HAP-1 (cell line): ENCODE results near the gene RGL4.
"Not testable (repeated sequence)": the region's sequence is repeated elsewhere in the genome, so short reads cannot be mapped to it uniquely, and the experiment has no call there.

ENCODE experiments used
- DNase-seq, 2 experiments: peaks; one replicate each; pipeline ENCODE4 v3.0.0-alpha.2; 2016 to 2020; ENCODE audit warnings: low spot score in 2 of 2
- H3K27me3 ChIP-seq: fragments of 250-450 bp; sonication (Bioruptor Pico); 2 replicates; pipeline ENCODE4 v1.5.1; 2020; ENCODE audit warnings: low read depth, mild to moderate bottlenecking, moderate library complexity
- H3K36me3 ChIP-seq: fragments of 250-450 bp; sonication (Bioruptor Pico); replicated peaks from 2 replicates; pipeline ENCODE4 v1.5.1; 2020; ENCODE audit warnings: mild to moderate bottlenecking
- H3K4me1 ChIP-seq: fragments of 250-450 bp; sonication (Bioruptor Pico); 2 replicates; pipeline ENCODE4 v1.5.1; 2020; ENCODE audit warnings: mild to moderate bottlenecking
- H3K4me3 ChIP-seq: fragments of 250-450 bp; sonication (Bioruptor Pico); 2 replicates; pipeline ENCODE4 v1.5.1; 2020; ENCODE audit warnings: mild to moderate bottlenecking, moderate library complexity
- H3K9me3 ChIP-seq: fragments of 250-450 bp; sonication (Bioruptor Pico); 2 replicates; pipeline ENCODE4 v1.5.1; 2020; ENCODE audit warnings: mild to moderate bottlenecking, moderate library complexity
- in situ Hi-C: fragments of 300-500 bp; cut with MboI; formaldehyde crosslinking; loops from 3 replicates; pipeline ENCODE4 v1.14.3; 2020; ENCODE audit warnings: low sequenced_read_pairs, inconsistent platforms, mixed read lengths

The RGL4 gene

DNA sequence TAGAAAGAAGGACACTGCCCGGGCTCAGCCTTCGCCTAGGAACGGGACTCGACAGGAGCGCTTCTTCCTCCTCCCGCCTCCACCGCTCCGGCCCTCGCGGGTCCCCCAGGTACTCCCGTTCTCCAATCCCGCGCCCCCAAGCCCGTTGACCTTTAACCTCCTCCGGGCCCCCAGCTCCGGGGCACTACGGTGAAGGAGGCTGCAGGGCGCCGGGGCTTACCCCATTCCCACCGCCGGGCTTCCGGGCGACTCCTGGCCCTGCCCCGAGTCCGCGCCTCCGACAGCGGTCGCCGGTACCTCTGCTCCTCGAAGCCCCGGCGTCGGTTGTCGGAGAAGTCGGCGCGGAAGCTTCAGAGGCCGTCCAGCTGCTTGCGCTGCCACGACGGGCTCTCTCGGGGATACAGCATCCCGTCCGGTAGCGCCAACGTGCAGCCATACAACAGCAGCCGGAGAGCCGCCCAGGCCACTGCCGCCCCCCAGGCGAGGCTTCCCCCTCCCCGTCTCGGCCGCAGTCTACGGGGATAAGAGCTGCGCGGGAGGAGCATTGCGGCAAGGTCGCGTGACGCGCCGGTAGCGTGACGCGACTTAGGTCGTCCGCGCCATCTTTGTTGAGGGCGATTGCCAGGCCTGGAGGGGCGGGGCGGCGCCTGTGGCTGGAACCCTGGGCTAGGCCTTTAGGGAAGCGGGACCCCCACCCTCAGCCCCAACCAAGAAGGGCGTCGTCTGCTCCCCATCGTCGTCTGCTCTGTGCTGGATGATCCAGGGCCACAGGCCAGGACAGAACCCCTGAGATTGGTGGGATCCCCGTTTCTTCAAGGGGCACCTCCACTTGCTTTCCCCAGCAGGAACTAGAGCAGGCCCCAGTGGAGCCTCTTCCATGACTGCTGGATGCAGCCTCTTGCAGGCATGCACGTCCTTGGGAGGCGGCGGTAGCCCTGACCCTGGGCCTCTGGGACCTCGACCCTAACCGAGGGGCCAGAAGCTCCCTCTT, 26.3 kb downstream of the RGL4 start:
- peaks cover 16% of the 10 kb centered on the region for H3K36me3 ChIP-seq
- DNase-seq, result peak; percentile 86 to 92
- H3K27me3 ChIP-seq, result no peaks in the 10 kb centered on the region
- peak overlapping the region; percentile 90 for H3K4me3 ChIP-seq
- no peaks in the 10 kb centered on the region for H3K9me3 ChIP-seq
- in situ Hi-C loops, result no loop called here
- no peaks in the 10 kb centered on the region; the same call in 1 of the 2 replicates for H3K4me1 ChIP-seq

GRCh38 chr22:23718371-23719165, 27.8 kb downstream of the RGL4 start:
- Histone ChIP-seq H3K4me3 (no peak overlapping the region), H3K27me3 (no peaks in the 10 kb centered on the region), H3K4me1 (no peaks in the 10 kb centered on the region; the same call in 1 of the 2 replicates), H3K36me3 (peaks cover 8% of the 10 kb centered on the region), H3K9me3 (no peaks in the 10 kb centered on the region)
- in situ Hi-C loops, result no loop called here
- no peak for DNase-seq

- Histone ChIP-seq H3K36me3 (no peaks in the 10 kb centered on the region; the same call in 1 of the 2 replicates), H3K9me3 (no peaks in the 10 kb centered on the region), H3K27me3 (no peaks in the 10 kb centered on the region), H3K4me3 (no peak overlapping the region), H3K4me1 (no peaks in the 10 kb centered on the region; the same call in 1 of the 2 replicates)
- DNase-seq, result no peak
- in situ Hi-C loops, result no loop called here
Observed at GRCh38 chr22:23720855-23721254, 30.0 kb downstream of the RGL4 start.

DNA sequence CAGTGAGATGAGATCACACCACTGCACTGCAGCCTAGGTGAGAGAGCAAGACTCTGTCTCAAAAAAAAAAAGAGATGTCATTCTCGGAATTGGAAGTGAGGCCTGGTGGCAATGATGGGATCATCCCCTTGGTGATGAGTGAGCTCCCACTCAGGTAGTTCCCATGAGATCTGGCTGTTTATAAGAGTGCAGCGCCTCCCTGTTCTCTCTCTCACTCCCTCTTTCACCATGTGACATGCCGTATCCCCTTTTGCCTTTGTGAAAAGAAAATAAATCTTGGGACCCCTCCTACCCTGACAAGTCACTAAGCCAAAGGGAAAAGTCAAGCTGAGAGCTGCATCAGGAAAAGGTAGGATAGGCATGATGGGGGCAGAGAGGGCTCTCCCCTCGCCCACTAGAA, 31.3 kb downstream of the RGL4 start:
- in situ Hi-C loops, result no loop called here
- no peaks in the 10 kb centered on the region for H3K9me3 ChIP-seq
- no peaks in the 10 kb centered on the region for H3K36me3 ChIP-seq
- no peak overlapping the region for H3K4me3 ChIP-seq
- no peaks in the 10 kb centered on the region for H3K27me3 ChIP-seq
- DNase-seq, result no peak
- H3K4me1 ChIP-seq, result no peaks in the 10 kb centered on the region

GRCh38 chr22:23722724-23723123, 31.9 kb downstream of the RGL4 start:
- Histone ChIP-seq H3K4me1 (no peaks in the 10 kb centered on the region), H3K4me3 (no peak overlapping the region), H3K36me3 (no peaks in the 10 kb centered on the region), H3K9me3 (no peaks in the 10 kb centered on the region), H3K27me3 (no peaks in the 10 kb centered on the region)
- no peak for DNase-seq
- in situ Hi-C loops, result no loop called here

DNA sequence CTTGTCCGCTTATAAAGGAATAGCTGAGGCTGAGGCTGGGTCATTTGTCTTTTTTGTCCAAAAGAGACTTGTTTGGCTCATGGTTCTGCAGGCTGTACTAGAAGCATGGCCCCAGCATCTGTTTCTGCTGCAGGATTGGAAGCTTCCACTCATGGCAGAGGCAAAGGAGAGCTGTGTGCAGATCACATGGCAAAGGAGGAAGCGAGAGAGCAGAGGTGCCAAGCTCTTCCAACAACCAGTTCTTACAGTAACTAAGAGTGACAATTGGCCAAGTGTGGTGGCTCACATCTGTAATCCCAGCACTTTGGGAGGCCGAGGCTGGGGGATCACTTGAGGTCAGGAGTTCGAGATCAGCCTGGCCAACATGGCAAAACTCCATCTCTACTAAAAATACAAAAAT, 37.3 kb downstream of the RGL4 start:
- H3K9me3 ChIP-seq, in situ Hi-C loops, DNase-seq, H3K27me3 ChIP-seq, H3K4me3 ChIP-seq, H3K36me3 ChIP-seq, H3K4me1 ChIP-seq: not testable (repeated sequence)

GRCh38 chr22:23737696-23738095, 46.9 kb downstream of the RGL4 start:
- no peak for DNase-seq
- Histone ChIP-seq H3K4me3 (no peak overlapping the region), H3K4me1 (no peaks in the 10 kb centered on the region), H3K36me3 (no peaks in the 10 kb centered on the region; the same call in 1 of the 2 replicates), H3K27me3 (no peaks in the 10 kb centered on the region), H3K9me3 (no peaks in the 10 kb centered on the region)
- in situ Hi-C loops, result no loop called here

DNA sequence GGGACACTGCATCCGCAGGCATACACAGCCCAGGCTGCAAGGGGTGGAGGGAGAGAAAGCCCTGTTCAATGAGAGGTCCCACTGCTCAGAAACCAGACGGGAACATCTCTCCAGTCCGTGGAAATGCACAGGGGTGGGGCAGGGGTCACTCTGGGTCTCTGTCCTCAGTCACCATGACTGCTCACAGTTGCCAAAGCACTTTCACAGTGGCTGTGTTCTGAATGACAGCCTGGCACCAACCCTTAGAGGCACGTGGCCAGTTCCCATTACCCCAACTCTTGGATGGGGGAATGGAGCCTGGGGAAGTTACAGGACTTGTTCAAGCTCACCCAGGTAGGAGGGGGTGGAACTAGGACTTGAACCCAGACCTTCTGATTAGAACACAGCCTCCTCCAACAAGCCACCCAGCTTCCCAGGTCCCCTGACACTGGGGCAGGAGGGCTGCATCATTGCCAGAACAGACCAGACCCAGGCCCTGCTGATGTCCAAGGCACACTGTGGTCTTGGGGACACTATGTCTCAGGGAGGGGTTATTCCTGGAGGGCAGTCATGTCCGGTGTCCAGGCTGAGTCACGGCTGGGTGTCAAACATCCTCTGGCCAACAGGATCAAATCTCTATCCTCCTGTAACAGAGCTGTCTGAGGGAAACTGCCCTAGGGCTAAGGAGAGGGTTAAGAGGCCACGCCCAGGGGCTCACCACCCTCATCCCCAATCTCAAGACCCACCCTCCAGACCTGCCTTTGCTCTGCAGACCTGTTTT, 51.9 kb downstream of the RGL4 start:
- in situ Hi-C loops, result no loop called here
- peaks cover 24% of the 10 kb centered on the region for H3K36me3 ChIP-seq

GRCh38 chr22:23743303-23743705, 52.5 kb downstream of the RGL4 start:
- no peaks in the 10 kb centered on the region for H3K4me1 ChIP-seq
- H3K27me3 ChIP-seq, result no peaks in the 10 kb centered on the region
- in situ Hi-C loops, result no loop called here
- H3K4me3 ChIP-seq, result no peak overlapping the region
- no peak for DNase-seq
- peaks cover 24% of the 10 kb centered on the region for H3K36me3 ChIP-seq
- no peaks in the 10 kb centered on the region; the same call in 1 of the 2 replicates for H3K9me3 ChIP-seq

More for the DNA sequence above, 51.9 kb downstream of the RGL4 start:
- H3K9me3 ChIP-seq, result no peaks in the 10 kb centered on the region; the same call in 1 of the 2 replicates
- no peak for DNase-seq
- no peak overlapping the region for H3K4me3 ChIP-seq
- H3K4me1 ChIP-seq, result no peaks in the 10 kb centered on the region
- H3K27me3 ChIP-seq, result no peaks in the 10 kb centered on the region

- in situ Hi-C loops, result no loop called here
- H3K9me3 ChIP-seq, result no peaks in the 10 kb centered on the region; the same call in 1 of the 2 replicates
Observed at GRCh38 chr22:23744001-23744400, 53.2 kb downstream of the RGL4 start.

GRCh38 chr22:23744485-23744884, 53.7 kb downstream of the RGL4 start:
- Histone ChIP-seq H3K36me3 (peaks cover 24% of the 10 kb centered on the region), H3K4me1 (peaks cover under 1% of the 10 kb centered on the region; the same call in 1 of the 2 replicates), H3K4me3 (no peak overlapping the region), H3K27me3 (no peaks in the 10 kb centered on the region), H3K9me3 (no peaks in the 10 kb centered on the region; the same call in 1 of the 2 replicates)
- DNase-seq, result no peak
- in situ Hi-C loops, result no loop called here

More at GRCh38 chr22:23744001-23744400, 53.2 kb downstream of the RGL4 start:
- DNase-seq, result no peak
- no peaks in the 10 kb centered on the region for H3K4me1 ChIP-seq
- no peak overlapping the region for H3K4me3 ChIP-seq
- no peaks in the 10 kb centered on the region for H3K27me3 ChIP-seq
- H3K36me3 ChIP-seq, result peaks cover 24% of the 10 kb centered on the region

DNA sequence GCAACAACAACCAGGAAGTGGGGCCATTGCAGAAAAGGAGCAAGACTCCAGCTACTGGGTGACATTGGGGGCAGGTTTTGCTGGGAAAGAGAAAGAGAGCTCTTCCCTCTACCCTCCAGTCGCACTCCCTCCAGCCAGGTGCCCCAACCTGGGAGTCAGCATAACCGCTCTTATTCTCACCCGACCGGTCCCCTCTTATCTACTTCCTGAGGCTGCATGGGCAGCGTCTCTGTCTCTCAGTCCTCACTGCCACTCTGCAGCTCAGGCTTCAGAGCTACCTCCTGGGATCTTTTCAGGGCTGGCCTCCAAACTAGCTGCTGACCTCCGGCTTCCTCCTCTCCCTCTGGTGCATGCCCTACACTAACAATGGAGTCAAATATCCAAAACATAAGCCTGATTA, 55.0 kb downstream of the RGL4 start:
- DNase-seq, result no peak
- Histone ChIP-seq H3K9me3 (no peaks in the 10 kb centered on the region; the same call in 1 of the 2 replicates), H3K4me3 (no peak overlapping the region), H3K36me3 (peaks cover 24% of the 10 kb centered on the region), H3K4me1 (peaks cover 4% of the 10 kb centered on the region; the same call in 1 of the 2 replicates), H3K27me3 (no peaks in the 10 kb centered on the region)
- in situ Hi-C loops, result no loop called here
